ENCODE results near the gene FAM216B.

Gene FAM216B

GRCh38 chr13:42820451-42820850, 39.1 kb downstream of the FAM216B start:
- Histone ChIP-seq H3K36me3 (ENCODE audit: control insufficient read depth in 4 of 4, insufficient read depth in 4 of 4, low read length in 3 of 4) (no peaks in the 10 kb centered on the region), H3K9me3 (ENCODE audit: control extremely low read depth in 1 of 5, control insufficient read depth in 4 of 5, insufficient read depth in 2 of 5, low read depth in 1 of 5, low read length in 4 of 5) (peaks cover 0 to 3% (median 3%) of the 10 kb centered on the region in 5 experiments), H3K27me3 (replicated peaks in 2 of 5; ENCODE audit: control insufficient read depth in 4 of 5, insufficient read depth in 5 of 5, low read length in 4 of 5) (peaks cover 0 to 2% (median 0%) of the 10 kb centered on the region in 5 experiments), H3K4me1 (ENCODE audit: control extremely low read depth in 1 of 4, control insufficient read depth in 4 of 4, insufficient read depth in 4 of 4, low read length in 3 of 4) (no peaks in the 10 kb centered on the region), H3K27ac (ENCODE audit: insufficient read depth in 1 of 2, low read depth in 1 of 2, low read length in 2 of 2, poor library complexity in 1 of 2, severe bottlenecking in 2 of 2) (no peak overlapping the region), H3K4me3 (ENCODE audit: control insufficient read depth in 1 of 7, extremely low read depth in 1 of 7, insufficient read depth in 4 of 7, low read depth in 2 of 7, low read length in 6 of 7) (no peak overlapping the region)
- ChIA-PET POLR2A (no interaction called here), CTCF (no interaction called here)
- DNase-seq, result no peak
- 96% methylated on average over 4 of the region's 4 CpGs for WGBS (ENCODE audit: insufficient coverage)

- peaks cover 0 to 2% (median 0%) of the 10 kb centered on the region in 5 experiments for H3K27me3 ChIP-seq (replicated peaks in 2 of 5; ENCODE audit: control insufficient read depth in 4 of 5, insufficient read depth in 5 of 5, low read length in 4 of 5)
- no peak overlapping the region for H3K4me3 ChIP-seq (ENCODE audit: control insufficient read depth in 1 of 7, extremely low read depth in 1 of 7, insufficient read depth in 4 of 7, low read depth in 2 of 7, low read length in 6 of 7)
- no CpG with 5 or more reads among the region's 1 CpG for whole genome bisulfite sequencing (ENCODE audit: insufficient coverage)
- no peaks in the 10 kb centered on the region for H3K36me3 ChIP-seq (ENCODE audit: control insufficient read depth in 4 of 4, insufficient read depth in 4 of 4, low read length in 3 of 4)
- ChIA-PET POLR2A (no interaction called here), CTCF (no interaction called here)
- H3K9me3 ChIP-seq (ENCODE audit: control extremely low read depth in 1 of 5, control insufficient read depth in 4 of 5, insufficient read depth in 2 of 5, low read depth in 1 of 5, low read length in 4 of 5), result peaks cover 0 to 3% (median 2%) of the 10 kb centered on the region in 5 experiments
- H3K27ac ChIP-seq (ENCODE audit: insufficient read depth in 1 of 2, low read depth in 1 of 2, low read length in 2 of 2, poor library complexity in 1 of 2, severe bottlenecking in 2 of 2), result no peak overlapping the region
- no peaks in the 10 kb centered on the region for H3K4me1 ChIP-seq (ENCODE audit: control extremely low read depth in 1 of 4, control insufficient read depth in 4 of 4, insufficient read depth in 4 of 4, low read length in 3 of 4)
- no peak for DNase-seq
These were observed 40.1 kb downstream of the FAM216B start for GRCh38 chr13:42821437-42821836.

GRCh38 chr13:42832341-42833096, 51.1 kb downstream of the FAM216B start:
- DNase-seq, result peak; percentile 16 to 69 (median 56)
- no peak overlapping the region for H3K27ac ChIP-seq (ENCODE audit: insufficient read depth in 1 of 2, low read depth in 1 of 2, low read length in 2 of 2, poor library complexity in 1 of 2, severe bottlenecking in 2 of 2)
- 76% methylated on average over 6 of the region's 10 CpGs for WGBS (ENCODE audit: insufficient coverage)

GRCh38 chr13:42834946-42835345, 53.6 kb downstream of the FAM216B start:
- DNase-seq, result no peak
- peaks cover 5 to 16% (median 9%) of the 10 kb centered on the region in 4 experiments for H3K4me1 ChIP-seq (ENCODE audit: control extremely low read depth in 1 of 4, control insufficient read depth in 4 of 4, insufficient read depth in 4 of 4, low read length in 3 of 4)
- ChIA-PET POLR2A (no interaction called here), CTCF (no interaction called here)
- no peaks in the 10 kb centered on the region for H3K27me3 ChIP-seq (replicated peaks in 2 of 5; ENCODE audit: control insufficient read depth in 4 of 5, insufficient read depth in 5 of 5, low read length in 4 of 5)
- WGBS (ENCODE audit: insufficient coverage), result 67% methylated on average over 2 of the region's 3 CpGs
- H3K4me3 ChIP-seq (ENCODE audit: control insufficient read depth in 1 of 7, extremely low read depth in 1 of 7, insufficient read depth in 4 of 7, low read depth in 2 of 7, low read length in 6 of 7), result no peak overlapping the region
- H3K36me3 ChIP-seq (ENCODE audit: control insufficient read depth in 4 of 4, insufficient read depth in 4 of 4, low read length in 3 of 4), result no peaks in the 10 kb centered on the region
- no peaks in the 10 kb centered on the region for H3K9me3 ChIP-seq (ENCODE audit: control extremely low read depth in 1 of 5, control insufficient read depth in 4 of 5, insufficient read depth in 2 of 5, low read depth in 1 of 5, low read length in 4 of 5)
- no peak overlapping the region for H3K27ac ChIP-seq (ENCODE audit: insufficient read depth in 1 of 2, low read depth in 1 of 2, low read length in 2 of 2, poor library complexity in 1 of 2, severe bottlenecking in 2 of 2)

More at GRCh38 chr13:42832341-42833096, 51.1 kb downstream of the FAM216B start:
- Histone ChIP-seq H3K9me3 (ENCODE audit: control extremely low read depth in 1 of 5, control insufficient read depth in 4 of 5, insufficient read depth in 2 of 5, low read depth in 1 of 5, low read length in 4 of 5) (no peaks in the 10 kb centered on the region), H3K4me3 (ENCODE audit: control insufficient read depth in 1 of 7, extremely low read depth in 1 of 7, insufficient read depth in 4 of 7, low read depth in 2 of 7, low read length in 6 of 7) (peak overlapping the region in 1 of 7 experiments; percentile 25), H3K36me3 (ENCODE audit: control insufficient read depth in 4 of 4, insufficient read depth in 4 of 4, low read length in 3 of 4) (no peaks in the 10 kb centered on the region), H3K4me1 (ENCODE audit: control extremely low read depth in 1 of 4, control insufficient read depth in 4 of 4, insufficient read depth in 4 of 4, low read length in 3 of 4) (peaks cover 5 to 16% (median 9%) of the 10 kb centered on the region in 4 experiments), H3K27me3 (replicated peaks in 2 of 5; ENCODE audit: control insufficient read depth in 4 of 5, insufficient read depth in 5 of 5, low read length in 4 of 5) (no peaks in the 10 kb centered on the region)
- ChIA-PET POLR2A (no interaction called here), CTCF (no interaction called here)

DNA sequence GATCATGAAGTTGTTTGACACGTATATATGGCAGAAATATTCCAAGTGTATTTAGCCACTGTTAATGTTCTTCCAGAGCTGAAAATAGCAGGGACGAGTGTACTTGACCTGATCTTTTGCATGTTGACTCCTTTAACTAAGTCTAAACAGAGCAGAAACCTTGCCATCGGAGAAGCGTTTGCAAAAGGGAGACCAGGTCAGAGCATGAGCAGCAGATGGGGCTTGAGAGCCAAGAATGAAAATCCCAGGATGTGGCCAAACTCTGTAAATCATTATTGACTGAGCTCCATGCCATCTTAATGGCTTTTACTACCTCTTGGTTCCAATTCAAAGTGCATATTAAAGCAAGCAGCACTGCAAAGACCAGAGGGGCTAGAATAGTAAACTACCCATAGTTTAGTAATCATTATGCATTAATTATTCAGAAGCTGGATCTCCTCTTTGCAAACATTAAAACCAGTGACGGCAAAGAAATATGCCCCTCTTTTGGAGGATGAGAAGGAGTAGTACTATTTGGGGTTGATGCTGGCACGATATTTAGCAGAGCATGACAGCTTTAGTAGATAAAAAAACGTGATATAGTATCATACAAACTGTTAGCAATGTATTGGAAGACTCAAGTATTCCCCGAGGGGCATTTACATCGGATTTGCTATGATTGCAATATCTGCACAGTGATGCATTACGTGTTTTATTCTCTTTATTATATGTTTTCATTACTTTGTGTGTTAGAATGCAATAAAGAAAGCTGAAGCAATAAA, 55.7 kb downstream of the FAM216B start:
- Histone ChIP-seq H3K27me3 (replicated peaks in 2 of 5; ENCODE audit: control insufficient read depth in 4 of 5, insufficient read depth in 5 of 5, low read length in 4 of 5) (no peaks in the 10 kb centered on the region), H3K9me3 (ENCODE audit: control extremely low read depth in 1 of 5, control insufficient read depth in 4 of 5, insufficient read depth in 2 of 5, low read depth in 1 of 5, low read length in 4 of 5) (no peaks in the 10 kb centered on the region), H3K27ac (ENCODE audit: insufficient read depth in 1 of 2, low read depth in 1 of 2, low read length in 2 of 2, poor library complexity in 1 of 2, severe bottlenecking in 2 of 2) (no peak overlapping the region), H3K36me3 (ENCODE audit: control insufficient read depth in 4 of 4, insufficient read depth in 4 of 4, low read length in 3 of 4) (no peaks in the 10 kb centered on the region), H3K4me3 (ENCODE audit: control insufficient read depth in 1 of 7, extremely low read depth in 1 of 7, insufficient read depth in 4 of 7, low read depth in 2 of 7, low read length in 6 of 7) (no peak overlapping the region), H3K4me1 (ENCODE audit: control extremely low read depth in 1 of 4, control insufficient read depth in 4 of 4, insufficient read depth in 4 of 4, low read length in 3 of 4) (peaks cover 2 to 10% (median 6%) of the 10 kb centered on the region in 4 experiments)
- CTCF ChIA-PET, result interaction anchor here (0.9 kb wide), 1 partner anchor 25 kb away, joined by 3 read pairs; no protein-coding TSS in a partner anchor
- no peak for DNase-seq
- WGBS (ENCODE audit: insufficient coverage), result 67% methylated on average over 7 of the region's 10 CpGs
- POLR2A ChIA-PET, result no interaction called here

Data from common myeloid progenitor, CD34-positive (primary cell).